CD4-positive, alpha-beta T cell treated with Interleukin-10 for 1 hour (primary cell): ENCODE data around the gene SPC24.
"Not testable (repeated sequence)": the region's sequence is repeated elsewhere in the genome, so short reads cannot be mapped to it uniquely, and the experiment has no call there.

Experiments
- DNase-seq: peaks from one replicate; pipeline ENCODE4 v3.0.0-alpha.2; 2020

The SPC24 gene

GRCh38 chr19:11191273-11191755 is 35.7 kb upstream of the SPC24 start:
- DNase-seq: no peak

- DNase-seq: no peak
Measured at GRCh38 chr19:11190501-11190900, 34.9 kb upstream of the SPC24 start.

- DNase-seq: no peak
Measured at GRCh38 chr19:11187441-11187840, 31.9 kb upstream of the SPC24 start.

- DNase-seq: no peak
Measured at GRCh38 chr19:11182994-11183393, 27.4 kb upstream of the SPC24 start.

- DNase-seq: no peak
Measured at GRCh38 chr19:11181488-11181887, 25.9 kb upstream of the SPC24 start.

GRCh38 chr19:11180975-11181374 is 25.4 kb upstream of the SPC24 start:
- DNase-seq: not testable (repeated sequence)

- DNase-seq: no peak
Measured at GRCh38 chr19:11180346-11180745, 24.8 kb upstream of the SPC24 start.

GRCh38 chr19:11179716-11180297 is 24.2 kb upstream of the SPC24 start:
- no peak for DNase-seq

- not testable (repeated sequence) for DNase-seq
Measured at GRCh38 chr19:11179145-11179465, 23.5 kb upstream of the SPC24 start.

- DNase-seq: no peak
Measured at GRCh38 chr19:11177592-11177991, 22.0 kb upstream of the SPC24 start.

- no peak for DNase-seq
Measured at GRCh38 chr19:11176466-11177193, 21.0 kb upstream of the SPC24 start.

GRCh38 chr19:11175920-11176319 is 20.3 kb upstream of the SPC24 start:
- DNase-seq: no peak

GRCh38 chr19:11174336-11174735 is 18.8 kb upstream of the SPC24 start:
- DNase-seq: no peak

GRCh38 chr19:11173516-11174155 is 18.1 kb upstream of the SPC24 start:
- no peak for DNase-seq

GRCh38 chr19:11172576-11172975 is 17.0 kb upstream of the SPC24 start:
- no peak for DNase-seq

- no peak for DNase-seq
Measured at GRCh38 chr19:11171144-11171543, 15.6 kb upstream of the SPC24 start.

GRCh38 chr19:11169896-11170678 is 14.5 kb upstream of the SPC24 start:
- DNase-seq: no peak

GRCh38 chr19:11168568-11168967 is 13.0 kb upstream of the SPC24 start:
- DNase-seq: no peak

- DNase-seq: no peak
Measured at GRCh38 chr19:11166281-11167142, 10.9 kb upstream of the SPC24 start.

- no peak for DNase-seq
Measured at GRCh38 chr19:11165486-11166030, 10.0 kb upstream of the SPC24 start.

GRCh38 chr19:11164879-11165406 is 9.4 kb upstream of the SPC24 start:
- DNase-seq: no peak

- DNase-seq: no peak
Measured at GRCh38 chr19:11164296-11164695, 8.7 kb upstream of the SPC24 start.
